Choroid plexus epithelial cell (primary cell): ENCODE data around the gene ITPR1.
A peak's percentile ranks its signal among the peaks of the same experiment; 100 is the strongest.

Experiments
- DNase-seq: peaks from one replicate; pipeline ENCODE4 v3.0.0-alpha.2; 2010; ENCODE audit warnings: low read depth
- H3K4me3 ChIP-seq: 2 replicates; pipeline ENCODE4 v1.5.1; 2011; ENCODE audit warnings: low read depth, mild to moderate bottlenecking, control low read depth, low read length, moderate library complexity
- CTCF ChIP-seq: conservative IDR thresholded peaks from 2 replicates; pipeline ENCODE4 v1.5.1; 2011; ENCODE audit warnings: low read depth, mild to moderate bottlenecking, control low read depth, inconsistent platforms, low read length, moderate library complexity

ITPR1 gene

GRCh38 chr3:4471907-4472306 lies 21.2 kb upstream of the ITPR1 start:
- TF ChIP-seq CTCF: no peak
- no peak overlapping the region for H3K4me3 ChIP-seq
- DNase-seq: no peak

GRCh38 chr3:4472312-4472711 lies 20.8 kb upstream of the ITPR1 start:
- DNase-seq: no peak
- no peak for TF ChIP-seq CTCF

GRCh38 chr3:4472766-4473165 lies 20.4 kb upstream of the ITPR1 start:
- H3K4me3 ChIP-seq: no peak overlapping the region
- no peak for TF ChIP-seq CTCF
- DNase-seq: no peak

More at GRCh38 chr3:4472312-4472711, 20.8 kb upstream of the ITPR1 start:
- no peak overlapping the region for H3K4me3 ChIP-seq

GRCh38 chr3:4474683-4475490 lies 18.3 kb upstream of the ITPR1 start:
- TF ChIP-seq CTCF: no peak
- peak; percentile 86 for DNase-seq
- no peak overlapping the region for H3K4me3 ChIP-seq

GRCh38 chr3:4475804-4476203 lies 17.3 kb upstream of the ITPR1 start:
- no peak overlapping the region for H3K4me3 ChIP-seq
- TF ChIP-seq CTCF: no peak
- no peak for DNase-seq

GRCh38 chr3:4476496-4476895 lies 16.7 kb upstream of the ITPR1 start:
- no peak overlapping the region for H3K4me3 ChIP-seq
- DNase-seq: no peak
- TF ChIP-seq CTCF: no peak

- no peak overlapping the region for H3K4me3 ChIP-seq
- no peak for DNase-seq
- TF ChIP-seq CTCF: no peak
Measured at GRCh38 chr3:4478261-4478660, 14.9 kb upstream of the ITPR1 start.
